Suprapubic skin (tissue), 3 donors: ENCODE measurements around the gene CNOT6L.

Experiments used
- POLR2A ChIP-seq, 2 donors: fragments of 450-650 bp; IDR thresholded peaks; one replicate each; pipeline ENCODE4 v1.6.1; 2017; ENCODE audit warnings: antibody characterized with exemption in 2 of 2, mild to moderate bottlenecking in 2 of 2, moderate library complexity in 2 of 2
- TF ChIP-seq, protein P1 (sequence below), 2 donors: fragments of 200-600 bp in 1 of 2; fragments of 450-650 bp in 1 of 2; sonication (generic) in 1 of 2; IDR thresholded peaks; one replicate each; pipeline ENCODE4 v1.5.1; 2016 to 2019; ENCODE audit warnings: antibody characterized with exemption in 2 of 2, mild to moderate bottlenecking in 1 of 2, moderate library complexity in 1 of 2

DNA sequence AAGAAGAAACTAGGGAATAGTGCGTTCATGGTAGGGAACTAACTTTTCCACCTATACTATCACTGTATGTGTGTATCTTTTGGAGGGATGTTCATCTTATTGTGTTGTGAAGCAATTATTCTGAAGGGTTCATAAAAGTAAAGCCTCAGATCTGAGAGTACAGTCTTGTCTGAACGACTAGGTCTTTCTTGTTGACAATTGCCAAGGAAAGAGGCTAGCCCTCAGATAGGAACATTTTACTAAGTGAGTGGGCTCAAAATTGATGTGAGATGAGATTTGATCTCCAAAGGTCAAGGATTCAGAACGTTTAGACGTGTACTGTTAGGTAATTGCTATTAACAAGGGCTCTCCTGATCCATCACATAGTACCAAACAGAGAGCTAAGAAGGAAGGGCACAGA, 15.2 kb upstream of the CNOT6L start:
- TF ChIP-seq, protein P1, sequence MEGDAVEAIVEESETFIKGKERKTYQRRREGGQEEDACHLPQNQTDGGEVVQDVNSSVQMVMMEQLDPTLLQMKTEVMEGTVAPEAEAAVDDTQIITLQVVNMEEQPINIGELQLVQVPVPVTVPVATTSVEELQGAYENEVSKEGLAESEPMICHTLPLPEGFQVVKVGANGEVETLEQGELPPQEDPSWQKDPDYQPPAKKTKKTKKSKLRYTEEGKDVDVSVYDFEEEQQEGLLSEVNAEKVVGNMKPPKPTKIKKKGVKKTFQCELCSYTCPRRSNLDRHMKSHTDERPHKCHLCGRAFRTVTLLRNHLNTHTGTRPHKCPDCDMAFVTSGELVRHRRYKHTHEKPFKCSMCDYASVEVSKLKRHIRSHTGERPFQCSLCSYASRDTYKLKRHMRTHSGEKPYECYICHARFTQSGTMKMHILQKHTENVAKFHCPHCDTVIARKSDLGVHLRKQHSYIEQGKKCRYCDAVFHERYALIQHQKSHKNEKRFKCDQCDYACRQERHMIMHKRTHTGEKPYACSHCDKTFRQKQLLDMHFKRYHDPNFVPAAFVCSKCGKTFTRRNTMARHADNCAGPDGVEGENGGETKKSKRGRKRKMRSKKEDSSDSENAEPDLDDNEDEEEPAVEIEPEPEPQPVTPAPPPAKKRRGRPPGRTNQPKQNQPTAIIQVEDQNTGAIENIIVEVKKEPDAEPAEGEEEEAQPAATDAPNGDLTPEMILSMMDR (IDR thresholded peaks at IDR 0.05), result no peak
- no peak for TF ChIP-seq POLR2A (IDR thresholded peaks at IDR 0.05)
